ENCODE data around the gene CELA3A.
"Not testable (repeated sequence)": the region's sequence is repeated elsewhere in the genome, so short reads cannot be mapped to it uniquely, and the experiment has no call there.

The CELA3A gene

DNA sequence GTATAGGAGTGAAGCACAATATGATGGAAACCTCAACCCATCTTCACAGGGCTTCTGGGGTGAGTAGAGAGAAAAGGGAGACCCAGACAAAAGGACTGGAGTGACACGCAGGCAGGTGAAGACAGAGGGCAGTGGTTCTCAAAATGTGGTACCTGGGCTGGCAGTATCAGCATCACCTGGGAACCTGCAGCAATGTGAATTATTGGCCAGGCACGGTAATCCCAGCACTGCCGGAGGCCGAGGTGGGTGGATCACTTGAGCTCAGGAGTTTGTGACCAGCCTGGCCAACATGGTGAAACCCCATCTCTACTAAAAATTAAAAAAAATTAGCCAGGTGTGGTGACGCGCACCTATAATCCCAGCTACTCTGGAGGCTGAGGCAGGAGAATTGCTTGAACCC lies 19.3 kb upstream of the CELA3A start:
- DNase-seq (ENCODE audit: low spot score) = not testable (repeated sequence)

GRCh38 chr1:21983539-21983938 lies 17.9 kb upstream of the CELA3A start:
- DNase-seq (ENCODE audit: low spot score) = not testable (repeated sequence)

DNA sequence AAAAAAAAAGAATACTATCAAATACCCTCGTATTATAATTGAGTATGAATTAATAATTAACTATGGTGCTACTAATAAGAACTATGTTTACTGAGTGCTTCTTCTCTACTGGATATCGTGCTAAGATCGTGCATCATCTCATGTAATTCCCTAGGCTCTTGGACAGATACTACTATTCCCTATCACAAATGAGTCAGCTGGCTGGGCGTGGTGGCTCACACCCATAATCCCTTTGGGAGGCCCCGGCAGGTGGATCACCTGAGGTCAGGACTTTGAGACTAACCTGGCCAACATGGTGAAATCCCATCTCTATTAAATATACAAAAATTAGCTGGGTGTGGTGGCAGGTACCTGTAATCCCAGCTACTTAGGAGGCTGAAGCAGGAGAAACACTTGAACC lies 15.6 kb upstream of the CELA3A start:
- not testable (repeated sequence) for DNase-seq (ENCODE audit: low spot score)

DNA sequence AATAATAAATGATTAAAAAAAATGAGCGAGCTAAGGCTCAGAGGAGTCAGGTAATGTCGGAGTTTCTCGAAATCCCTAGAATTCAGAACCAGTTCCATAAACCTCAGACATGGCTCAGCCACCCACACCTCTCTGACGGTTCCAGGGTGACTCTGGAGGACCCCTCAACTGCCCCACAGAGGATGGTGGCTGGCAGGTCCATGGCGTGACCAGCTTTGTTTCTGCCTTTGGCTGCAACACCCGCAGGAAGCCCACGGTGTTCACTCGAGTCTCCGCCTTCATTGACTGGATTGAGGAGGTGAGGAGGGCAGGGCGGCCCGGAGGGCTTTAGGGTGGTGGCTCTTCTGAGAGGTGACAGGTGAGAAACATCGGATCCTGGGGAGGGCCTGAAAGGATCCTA lies 15.1 kb upstream of the CELA3A start:
- DNase-seq (ENCODE audit: low spot score) = not testable (repeated sequence)

DNA sequence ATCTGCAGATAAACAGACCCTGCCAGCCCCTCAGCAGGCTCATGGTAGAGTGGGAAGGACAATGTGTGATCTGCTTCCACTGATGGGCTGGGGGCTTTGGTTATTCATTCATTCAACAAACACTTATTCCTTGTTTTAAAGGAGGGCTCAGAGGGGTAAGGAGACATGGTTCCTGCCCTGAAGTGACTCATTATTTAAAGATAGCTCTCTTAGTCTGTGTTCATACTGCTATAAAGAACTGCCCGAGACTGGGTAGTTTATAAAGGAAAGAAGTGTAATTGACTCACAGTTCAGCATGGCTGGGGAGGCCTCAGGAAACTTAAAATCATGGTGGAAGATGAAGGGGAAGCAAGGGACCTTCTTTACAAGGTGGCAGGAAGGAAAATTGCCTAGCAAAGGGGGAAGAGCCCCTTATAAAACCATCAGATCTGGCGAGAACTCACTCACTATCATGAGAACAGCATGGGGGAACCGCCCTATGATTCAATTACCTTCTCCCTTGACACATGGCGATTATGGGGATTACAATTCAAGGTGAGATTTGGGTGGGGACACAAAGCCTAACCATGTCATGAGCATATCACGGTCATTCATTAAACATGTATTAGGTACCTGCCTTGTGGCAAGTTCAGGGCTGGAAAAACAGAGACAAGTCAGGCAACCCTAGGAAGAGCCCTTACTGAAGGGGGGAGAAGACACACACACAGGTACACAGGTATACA lies 11.6 kb upstream of the CELA3A start:
- not testable (repeated sequence) for DNase-seq (ENCODE audit: low spot score)

DNA sequence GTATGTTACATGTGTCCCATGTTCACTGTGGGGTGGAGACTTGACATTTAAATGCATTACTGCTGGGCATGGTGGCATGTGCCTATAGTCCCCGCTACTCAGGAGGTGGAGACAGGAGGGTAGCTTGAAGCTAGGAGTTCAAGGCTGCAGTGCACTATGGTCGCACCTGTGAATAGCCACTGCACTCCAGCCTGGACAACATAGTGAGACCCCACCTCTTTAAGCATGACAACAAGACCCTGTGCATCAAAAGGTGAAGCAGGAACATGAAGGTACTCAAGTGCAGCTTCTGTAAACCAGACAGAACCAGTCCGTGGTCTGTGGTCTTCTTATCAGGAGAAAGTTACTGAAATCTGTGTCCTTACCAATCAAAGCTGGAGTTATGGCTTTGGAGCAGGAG lies 9.3 kb upstream of the CELA3A start:
- not testable (repeated sequence) for DNase-seq (ENCODE audit: low spot score)

- not testable (repeated sequence) for DNase-seq (ENCODE audit: low spot score)
These were observed 6.7 kb upstream of the CELA3A start for GRCh38 chr1:21994716-21995115.

GRCh38 chr1:21996663-21996970 lies 4.8 kb upstream of the CELA3A start:
- not testable (repeated sequence) for DNase-seq (ENCODE audit: low spot score)

GRCh38 chr1:21997891-21998623 lies 3.4 kb upstream of the CELA3A start:
- not testable (repeated sequence) for DNase-seq (ENCODE audit: low spot score)

DNA sequence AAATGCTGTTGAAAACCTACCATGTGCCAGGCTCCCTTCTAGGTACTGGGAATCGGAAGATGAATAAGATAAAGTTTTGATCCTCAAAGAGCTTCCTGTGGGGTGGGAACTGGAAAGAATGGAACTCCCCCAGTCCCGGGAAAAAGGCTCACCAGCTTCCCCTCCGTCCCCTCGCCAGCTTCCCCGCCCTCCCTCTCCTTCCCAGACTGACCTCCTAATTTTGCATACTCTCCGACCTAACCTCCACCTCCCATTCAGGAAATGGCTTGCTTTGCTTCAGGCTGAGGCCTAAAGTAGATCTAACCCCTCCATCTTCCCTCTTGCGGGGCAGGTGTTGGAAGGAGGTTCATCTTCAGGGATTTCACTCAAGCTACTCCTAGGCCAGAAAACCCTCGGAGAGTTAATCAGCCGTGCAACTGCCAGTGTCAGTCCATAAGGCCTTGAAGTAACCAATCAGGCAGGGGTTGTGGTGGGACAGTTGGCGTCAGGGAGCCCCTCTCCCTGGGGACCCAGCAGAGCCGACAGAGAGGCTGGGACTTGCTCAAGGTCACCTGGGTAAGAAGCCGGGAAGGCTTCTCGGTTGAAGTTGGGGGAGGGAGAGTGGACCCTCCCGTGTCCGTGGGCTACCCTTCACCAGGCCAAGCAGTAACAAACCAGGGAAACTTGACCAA lies 2.7 kb upstream of the CELA3A start:
- DNase-seq (ENCODE audit: low spot score) = not testable (repeated sequence)

DNA sequence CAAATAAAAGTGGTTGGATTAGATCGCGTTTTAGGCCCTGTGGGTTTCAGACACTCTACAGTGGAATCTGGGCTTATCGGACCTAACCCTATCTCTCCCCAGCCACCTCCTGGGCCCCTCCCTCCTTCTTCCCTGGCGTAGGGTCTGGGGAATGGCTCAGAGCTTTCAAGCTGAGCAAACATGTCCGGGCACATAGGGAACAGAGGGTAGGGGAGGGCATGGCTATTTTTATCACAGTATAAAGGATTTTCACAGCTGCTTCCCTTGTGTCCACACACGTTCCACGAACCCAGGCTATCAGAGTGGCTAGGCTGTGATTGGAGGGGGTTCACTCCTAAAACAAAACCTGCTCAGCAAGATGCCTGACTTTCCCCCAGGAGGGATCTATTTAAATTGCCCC lies 1.8 kb upstream of the CELA3A start:
- DNase-seq (ENCODE audit: low spot score) = not testable (repeated sequence)

GRCh38 chr1:22002461-22002860 lies 1.0 kb downstream of the CELA3A start:
- not testable (repeated sequence) for DNase-seq (ENCODE audit: low spot score)

- DNase-seq (ENCODE audit: low spot score) = not testable (repeated sequence)
These were observed 1.4 kb downstream of the CELA3A start for GRCh38 chr1:22002875-22003274.

GRCh38 chr1:22003959-22004358 lies 2.5 kb downstream of the CELA3A start:
- DNase-seq (ENCODE audit: low spot score) = not testable (repeated sequence)

DNA sequence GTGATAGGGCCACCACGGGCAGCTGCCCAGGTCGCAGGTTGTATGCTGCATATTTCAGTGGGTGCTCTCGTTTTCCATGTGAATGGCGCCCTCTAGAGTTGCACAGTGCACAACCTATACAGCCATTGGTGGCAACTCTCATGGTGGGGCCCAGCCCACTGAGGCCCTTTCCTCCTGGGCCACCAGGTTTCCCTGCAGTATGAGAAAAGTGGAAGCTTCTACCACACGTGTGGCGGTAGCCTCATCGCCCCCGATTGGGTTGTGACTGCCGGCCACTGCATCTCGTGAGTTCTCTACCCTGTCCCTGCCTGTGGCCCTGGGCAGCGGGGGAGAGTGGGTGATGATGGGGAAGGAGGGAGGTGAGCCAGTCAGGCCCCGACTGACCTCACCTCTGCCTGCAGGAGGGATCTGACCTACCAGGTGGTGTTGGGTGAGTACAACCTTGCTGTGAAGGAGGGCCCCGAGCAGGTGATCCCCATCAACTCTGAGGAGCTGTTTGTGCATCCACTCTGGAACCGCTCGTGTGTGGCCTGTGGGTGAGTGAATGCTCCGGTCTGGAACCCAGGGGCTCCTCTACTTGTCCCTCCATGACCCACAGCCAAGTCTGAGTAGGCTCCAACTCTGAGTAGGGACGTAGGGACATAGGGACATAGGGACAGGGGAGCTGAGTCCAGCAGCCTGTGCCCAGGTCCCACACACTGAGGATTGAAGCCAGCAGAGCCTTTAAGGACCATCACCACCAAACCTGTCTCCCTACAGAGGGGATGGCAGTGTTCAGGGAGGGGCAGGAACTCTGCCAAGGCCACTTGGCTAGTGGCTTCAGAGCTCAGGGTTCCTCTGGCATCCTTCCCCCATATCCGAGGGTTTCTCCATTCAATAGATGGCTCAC lies 4.0 kb downstream of the CELA3A start:
- DNase-seq (ENCODE audit: low spot score) = not testable (repeated sequence)

GRCh38 chr1:22006736-22007135 lies 5.3 kb downstream of the CELA3A start:
- DNase-seq (ENCODE audit: low spot score) = not testable (repeated sequence)

GRCh38 chr1:22007262-22007661 lies 5.8 kb downstream of the CELA3A start:
- DNase-seq (ENCODE audit: low spot score) = not testable (repeated sequence)

DNA sequence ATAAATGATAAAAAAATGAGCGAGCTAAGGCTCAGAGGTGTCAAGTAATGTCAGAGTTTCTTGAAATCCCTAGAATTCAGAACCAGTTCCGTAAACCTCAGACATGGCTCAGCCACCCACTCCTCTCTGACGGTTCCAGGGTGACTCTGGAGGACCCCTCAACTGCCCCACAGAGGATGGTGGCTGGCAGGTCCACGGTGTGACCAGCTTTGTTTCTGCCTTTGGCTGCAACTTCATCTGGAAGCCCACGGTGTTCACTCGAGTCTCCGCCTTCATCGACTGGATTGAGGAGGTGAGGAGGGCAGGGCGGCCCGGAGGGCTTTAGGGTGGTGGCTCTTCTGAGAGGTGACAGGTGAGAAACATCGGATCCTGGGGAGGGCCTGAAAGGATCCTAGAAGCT lies 8.1 kb downstream of the CELA3A start:
- not testable (repeated sequence) for DNase-seq (ENCODE audit: low spot score)

- not testable (repeated sequence) for DNase-seq (ENCODE audit: low spot score)
These were observed 11.3 kb downstream of the CELA3A start for GRCh38 chr1:22012752-22013151.

- DNase-seq (ENCODE audit: low spot score) = not testable (repeated sequence)
These were observed 13.2 kb downstream of the CELA3A start for GRCh38 chr1:22014575-22015206.

Data from AG20443 (cell line).